ENCODE data around the gene TAF8.
"Not testable (repeated sequence)": the region's sequence is repeated elsewhere in the genome, so short reads cannot be mapped to it uniquely, and the experiment has no call there.

TAF8 gene

GRCh38 chr6:42050297-42051267 lies at the start of gene TAF8:
Gene TAF8 (plus strand): TSS chr6:42050524. CDS start chr6:42050542, 18 bp downstream.
- peak; percentile 96 for DNase-seq

GRCh38 chr6:42001506-42001905 lies 48.8 kb upstream of the TAF8 start:
- peak; percentile 54 for DNase-seq

GRCh38 chr6:42003658-42004057 lies 46.7 kb upstream of the TAF8 start:
- peak; percentile 52 for DNase-seq

- peak; percentile 70 for DNase-seq
Observed at GRCh38 chr6:42007286-42008137, 42.8 kb upstream of the TAF8 start.

- DNase-seq = not testable (repeated sequence)
Observed at GRCh38 chr6:42008138-42008528, 42.2 kb upstream of the TAF8 start.

GRCh38 chr6:42009844-42010184 lies 40.5 kb upstream of the TAF8 start:
- DNase-seq = no peak

GRCh38 chr6:42010185-42010891 lies 40.0 kb upstream of the TAF8 start:
- peak; percentile 68 for DNase-seq

- no peak for DNase-seq
Observed at GRCh38 chr6:42010909-42011308, 39.4 kb upstream of the TAF8 start.

GRCh38 chr6:42012501-42013133 lies 37.7 kb upstream of the TAF8 start:
- DNase-seq = no peak

- DNase-seq = no peak
Observed at GRCh38 chr6:42013134-42013516, 37.2 kb upstream of the TAF8 start.

- no peak for DNase-seq
Observed at GRCh38 chr6:42017021-42017643, 33.2 kb upstream of the TAF8 start.

GRCh38 chr6:42020967-42021366 lies 29.4 kb upstream of the TAF8 start:
- DNase-seq = no peak

- DNase-seq = peak; percentile 88
Observed at GRCh38 chr6:42021847-42022754, 28.2 kb upstream of the TAF8 start.

GRCh38 chr6:42022755-42023384 lies 27.5 kb upstream of the TAF8 start:
- no peak for DNase-seq

- no peak for DNase-seq
Observed at GRCh38 chr6:42025066-42025844, 25.1 kb upstream of the TAF8 start.

- no peak for DNase-seq
Observed at GRCh38 chr6:42025845-42026243, 24.5 kb upstream of the TAF8 start.

GRCh38 chr6:42026540-42026939 lies 23.8 kb upstream of the TAF8 start:
- DNase-seq = no peak

- DNase-seq = peak; percentile 81
Observed at GRCh38 chr6:42028234-42029061, 21.9 kb upstream of the TAF8 start.

All from activated CD8-positive, alpha-beta memory T cell treated with anti-CD3 and anti-CD28 coated beads for 24 hours (primary cell).